Activated B cell treated with CpG ODN at 0.5 μM for 24 hours (primary cell): ENCODE measurements around the gene SRRT. TPM values are rescaled to one million over a fixed set of nuclear protein-coding genes. Genes with fewer than 3 reads are reported as not detected.
A peak's percentile ranks its signal among the peaks of the same experiment; 100 is the strongest.

Experiments
- ATAC-seq: fragments of 200-7000 bp; cut with Tn5 transposase; one replicate; pipeline ENCODE4 v1.10.0; 2021; ENCODE audit warnings: low read depth, mild to moderate bottlenecking, moderate library complexity
- CTCF ChIA-PET: fragments of 350-600 bp; sonication (Branson Sonifier 250); formaldehyde crosslinking; loops from one replicate; lab custom pipeline; 2021; ENCODE audit warnings: antibody characterized with exemption; lab: Charles Lee
- POLR2A ChIA-PET: fragments of 350-600 bp; sonication (Branson Sonifier 250); formaldehyde crosslinking; loops from one replicate; lab custom pipeline; 2021; ENCODE audit warnings: antibody characterized with exemption; lab: Charles Lee
- DNase-seq: peaks from one replicate; pipeline ENCODE4 v3.0.0; 2022
- H3K27ac Mint-ChIP-seq: one replicate; pipeline ENCODE4 v1.8.0; 2020; ENCODE audit warnings: mixed read lengths
- H3K27me3 Mint-ChIP-seq: one replicate; pipeline ENCODE4 v1.8.0; 2021; ENCODE audit warnings: mixed read lengths
- H3K36me3 Mint-ChIP-seq: one replicate; pipeline ENCODE4 v1.8.0; 2021; ENCODE audit warnings: low read depth, mixed read lengths
- H3K4me1 Mint-ChIP-seq: one replicate; pipeline ENCODE4 v1.8.0; 2021; ENCODE audit warnings: mixed read lengths
- H3K4me3 Mint-ChIP-seq: one replicate; pipeline ENCODE4 v1.8.0; 2020; ENCODE audit warnings: mild to moderate bottlenecking, mixed read lengths
- H3K9me3 Mint-ChIP-seq: one replicate; pipeline ENCODE4 v1.8.0; 2020; ENCODE audit warnings: mixed read lengths
- intact Hi-C: fragments of 100-400 bp; cut with micrococcal nuclease; formaldehyde crosslinking; loops from one replicate; pipeline ENCODE4 v1.15.1; 2024
- total RNA-seq: library from RNA; stranded (reverse); gene quantifications from 2 replicates; pipeline ENCODE4 v1.2.3, GENCODE V29; 2022
- TF ChIP-seq, protein P1 (sequence below): fragments of 200-600 bp; IDR thresholded peaks from one replicate; pipeline ENCODE4 v1.8.0; 2022; ENCODE audit warnings: antibody characterized with exemption, mild to moderate bottlenecking

SRRT gene
- total RNA-seq, 1 donor from 2014 or later: 244 TPM

DNA sequence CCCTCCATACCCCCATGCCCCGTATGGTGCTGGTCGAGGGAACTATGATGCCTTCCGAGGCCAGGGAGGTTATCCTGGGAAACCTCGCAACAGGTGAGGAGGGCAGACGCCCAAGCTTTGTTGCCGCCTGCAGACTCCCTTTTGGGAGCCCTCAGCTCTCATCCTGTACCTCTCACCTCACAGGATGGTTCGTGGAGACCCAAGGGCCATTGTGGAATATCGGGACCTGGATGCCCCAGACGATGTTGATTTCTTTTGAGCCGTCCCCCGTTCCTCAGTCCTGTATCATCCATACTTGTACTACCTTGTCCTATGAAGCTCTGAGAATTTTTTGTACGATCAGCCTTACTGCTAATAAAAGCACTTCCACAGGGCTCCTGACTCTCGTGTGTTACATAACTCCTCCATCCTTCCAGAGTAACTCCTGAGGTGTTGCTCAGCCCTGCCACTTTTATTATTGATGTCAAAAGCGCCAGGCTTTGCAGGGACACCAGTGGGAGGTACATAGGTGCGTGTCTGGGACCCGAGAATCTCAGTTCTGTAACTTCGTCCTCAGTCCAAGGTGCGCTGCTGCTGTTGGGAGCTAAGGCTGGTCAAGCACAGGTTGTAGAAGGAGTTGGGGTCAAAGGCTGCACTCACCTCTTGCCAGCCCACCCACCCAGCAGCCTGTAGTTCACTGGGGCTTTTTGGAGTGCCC is 13.5 kb downstream of the SRRT start:
- Mint-ChIP-seq H3K27me3 (peaks cover 18% of the 10 kb centered on the region), H3K9me3 (peaks cover 2% of the 10 kb centered on the region), H3K4me3 (peak overlapping the region; percentile 87), H3K36me3 (peaks cover 52% of the 10 kb centered on the region), H3K4me1 (peaks cover 53% of the 10 kb centered on the region), H3K27ac (peak overlapping the region; percentile 91)
- no peak for ATAC-seq
- no peak for DNase-seq
- intact Hi-C loops: loop anchor here (2.0 to 5.0 kb wide), 2 partner anchors 276 to 806 kb away; partner anchors contain the start of genes VGF and ZNF3
- CTCF ChIA-PET: interaction anchor here (0.6 kb wide), 1 partner anchor 37 kb away, joined by 3 read pairs; no protein-coding TSS in a partner anchor
- TF ChIP-seq, protein P1, sequence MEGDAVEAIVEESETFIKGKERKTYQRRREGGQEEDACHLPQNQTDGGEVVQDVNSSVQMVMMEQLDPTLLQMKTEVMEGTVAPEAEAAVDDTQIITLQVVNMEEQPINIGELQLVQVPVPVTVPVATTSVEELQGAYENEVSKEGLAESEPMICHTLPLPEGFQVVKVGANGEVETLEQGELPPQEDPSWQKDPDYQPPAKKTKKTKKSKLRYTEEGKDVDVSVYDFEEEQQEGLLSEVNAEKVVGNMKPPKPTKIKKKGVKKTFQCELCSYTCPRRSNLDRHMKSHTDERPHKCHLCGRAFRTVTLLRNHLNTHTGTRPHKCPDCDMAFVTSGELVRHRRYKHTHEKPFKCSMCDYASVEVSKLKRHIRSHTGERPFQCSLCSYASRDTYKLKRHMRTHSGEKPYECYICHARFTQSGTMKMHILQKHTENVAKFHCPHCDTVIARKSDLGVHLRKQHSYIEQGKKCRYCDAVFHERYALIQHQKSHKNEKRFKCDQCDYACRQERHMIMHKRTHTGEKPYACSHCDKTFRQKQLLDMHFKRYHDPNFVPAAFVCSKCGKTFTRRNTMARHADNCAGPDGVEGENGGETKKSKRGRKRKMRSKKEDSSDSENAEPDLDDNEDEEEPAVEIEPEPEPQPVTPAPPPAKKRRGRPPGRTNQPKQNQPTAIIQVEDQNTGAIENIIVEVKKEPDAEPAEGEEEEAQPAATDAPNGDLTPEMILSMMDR: no peak
- POLR2A ChIA-PET: interaction anchor here (1.0 to 7.3 kb wide), 5 partner anchors 15 to 806 kb away, joined by 3 to 254 read pairs (median 6); partner anchors contain the start of genes GIGYF1 and SRRT

GRCh38 chr7:100888988-100889750 is 14.3 kb downstream of the SRRT start, which contains the start of gene UFSP1:
Gene UFSP1, minus strand, starts transcription at chr7:100889715. Its CDS starts 444 bp downstream, at chr7:100889271.
- ChIA-PET CTCF (interaction anchor here (0.8 to 1.5 kb wide), 9 partner anchors 9 to 303 kb away, joined by 3 to 8 read pairs (median 4); partner anchors contain the start of genes POP7, SLC12A9 and SRRT), POLR2A (interaction anchor here (0.5 to 7.3 kb wide), 27 partner anchors 16 to 1514 kb away, joined by 3 to 254 read pairs (median 5); partner anchors contain the start of genes AP4M1, FBXO24, LRCH4 and MCM7)
- ATAC-seq (no peak), DNase-seq (no peak)
- TF ChIP-seq, protein P1: no peak
- peaks cover 45% of the 10 kb centered on the region for H3K36me3 Mint-ChIP-seq
- intact Hi-C loops: loop anchor here (2.0 to 5.0 kb wide), 2 partner anchors 276 to 807 kb away; partner anchors contain the start of genes VGF and ZNF3
- peaks cover 21% of the 10 kb centered on the region for H3K27me3 Mint-ChIP-seq
- peaks cover 2% of the 10 kb centered on the region for H3K9me3 Mint-ChIP-seq
- H3K27ac Mint-ChIP-seq: peak within 1 kb of the TSS; percentile 91
- H3K4me3 Mint-ChIP-seq: peak within 1 kb of the TSS; percentile 87
- peaks cover 54% of the 10 kb centered on the region for H3K4me1 Mint-ChIP-seq

- DNase-seq: no peak
- ATAC-seq: no peak
- peaks cover 24% of the 10 kb centered on the region for H3K27me3 Mint-ChIP-seq
- H3K4me3 Mint-ChIP-seq: peak overlapping the region; percentile 87
- intact Hi-C loops: loop anchor here (2.0 kb wide), 1 partner anchor 972 kb away; the partner anchor contains the start of gene TRIM4
- TF ChIP-seq, protein P1: no peak
- peaks cover 27% of the 10 kb centered on the region for H3K36me3 Mint-ChIP-seq
- peaks cover 2% of the 10 kb centered on the region for H3K9me3 Mint-ChIP-seq
- H3K27ac Mint-ChIP-seq: no peak overlapping the region
- H3K4me1 Mint-ChIP-seq: peaks cover 44% of the 10 kb centered on the region
- POLR2A ChIA-PET: interaction anchor here (0.6 to 7.3 kb wide), 7 partner anchors 16 to 462 kb away, joined by 5 to 254 read pairs (median 12); partner anchors contain the start of genes MEPCE, PLOD3, POP7 and SRRT
- CTCF ChIA-PET: interaction anchor here (1.4 to 1.5 kb wide), 2 partner anchors 38 to 186 kb away, joined by 4 to 6 read pairs; partner anchors contain the start of gene SLC12A9
Measured at GRCh38 chr7:100890653-100891567, 16.0 kb downstream of the SRRT start.

DNA sequence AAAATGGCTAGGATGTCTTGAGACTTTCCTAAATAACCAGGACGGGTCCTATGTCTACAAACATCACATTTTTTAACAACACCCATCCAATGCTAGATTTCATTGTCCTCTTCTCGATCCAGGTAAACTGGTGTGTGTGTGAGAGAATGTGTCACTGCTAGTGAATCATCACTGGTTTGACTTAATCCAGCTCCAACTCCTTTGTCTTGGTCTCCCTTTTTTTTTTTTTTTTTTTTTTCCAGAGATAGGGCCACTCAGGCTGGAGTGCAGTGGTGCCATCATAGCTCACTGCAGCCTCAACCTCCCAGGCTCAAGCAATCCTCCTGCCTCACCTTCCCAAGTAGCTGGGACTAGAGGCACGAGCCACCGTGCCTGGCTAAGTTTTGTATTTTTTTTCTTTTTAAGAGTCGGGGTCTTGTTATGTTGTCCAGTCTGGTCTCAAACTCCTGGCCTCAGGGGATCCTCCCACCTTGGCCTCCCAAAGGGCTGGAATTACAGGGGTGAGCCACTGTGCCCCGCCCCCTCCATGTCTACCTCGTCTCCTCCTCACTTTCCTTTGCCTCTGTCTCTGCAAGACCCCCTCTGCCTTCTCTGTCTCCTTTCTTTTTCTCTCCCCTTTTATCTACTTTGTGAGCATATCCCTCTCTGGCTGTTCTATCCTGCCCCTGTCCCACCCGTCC is 16.8 kb downstream of the SRRT start:
- H3K4me1 Mint-ChIP-seq: peaks cover 45% of the 10 kb centered on the region
- H3K9me3 Mint-ChIP-seq: peaks cover 2% of the 10 kb centered on the region
- ATAC-seq (no peak), DNase-seq (no peak)
- H3K27me3 Mint-ChIP-seq: peaks cover 29% of the 10 kb centered on the region
- no peak overlapping the region for H3K27ac Mint-ChIP-seq
- H3K4me3 Mint-ChIP-seq: peak overlapping the region; percentile 41
- ChIA-PET CTCF (no interaction called here), POLR2A (interaction anchor here (0.6 to 1.8 kb wide), 2 partner anchors 17 to 226 kb away, joined by 5 to 12 read pairs; partner anchors contain the start of gene SRRT)
- intact Hi-C loops: loop anchor here (2.0 kb wide), 1 partner anchor 973 kb away; the partner anchor contains the start of gene TRIM4
- TF ChIP-seq, protein P1: no peak
- peaks cover 19% of the 10 kb centered on the region for H3K36me3 Mint-ChIP-seq
